Osteocyte (in vitro differentiated cells): Measurements from ENCODE around the gene HMX1. TPM values are rescaled to one million over a fixed set of nuclear protein-coding genes. Genes with fewer than 3 reads are reported as not detected.

ENCODE experiments used
- DNase-seq: peaks from one replicate; pipeline ENCODE4 v3.0.0; 2021; ENCODE audit warnings: mixed read lengths; ENCODE audit not compliant: unreplicated experiment; ENCODE audit errors: extremely low spot score
- H3K27ac Mint-ChIP-seq: one replicate; pipeline ENCODE4 v1.8.0; 2021; ENCODE audit warnings: mild to moderate bottlenecking, mixed read lengths; ENCODE audit not compliant: unreplicated experiment
- H3K27me3 Mint-ChIP-seq: one replicate; pipeline ENCODE4 v1.8.0; 2021; ENCODE audit warnings: mixed read lengths; ENCODE audit not compliant: unreplicated experiment
- H3K36me3 Mint-ChIP-seq: one replicate; pipeline ENCODE4 v1.8.0; 2021; ENCODE audit warnings: mixed read lengths; ENCODE audit not compliant: unreplicated experiment
- H3K4me1 Mint-ChIP-seq: one replicate; pipeline ENCODE4 v1.8.0; 2021; ENCODE audit warnings: mixed read lengths; ENCODE audit not compliant: unreplicated experiment
- H3K4me3 Mint-ChIP-seq: one replicate; pipeline ENCODE4 v1.8.0; 2021; ENCODE audit warnings: mild to moderate bottlenecking, moderate library complexity, mixed read lengths; ENCODE audit not compliant: unreplicated experiment
- H3K9me3 Mint-ChIP-seq: one replicate; pipeline ENCODE4 v1.8.0; 2021; ENCODE audit warnings: mixed read lengths; ENCODE audit not compliant: unreplicated experiment
- total RNA-seq: library from RNA; stranded (reverse); gene quantifications from 2 replicates; pipeline ENCODE4 v1.2.1, GENCODE V29; 2021
- TF ChIP-seq, protein P1 (sequence below): fragments of 200-600 bp; sonication (generic); IDR thresholded peaks from 2 replicates; pipeline ENCODE4 v1.5.0; 2021; ENCODE audit warnings: antibody characterized with exemption, mild to moderate bottlenecking, moderate library complexity

Gene HMX1
- total RNA-seq, 1 donor from 2014 or later = 3.5 TPM

DNA sequence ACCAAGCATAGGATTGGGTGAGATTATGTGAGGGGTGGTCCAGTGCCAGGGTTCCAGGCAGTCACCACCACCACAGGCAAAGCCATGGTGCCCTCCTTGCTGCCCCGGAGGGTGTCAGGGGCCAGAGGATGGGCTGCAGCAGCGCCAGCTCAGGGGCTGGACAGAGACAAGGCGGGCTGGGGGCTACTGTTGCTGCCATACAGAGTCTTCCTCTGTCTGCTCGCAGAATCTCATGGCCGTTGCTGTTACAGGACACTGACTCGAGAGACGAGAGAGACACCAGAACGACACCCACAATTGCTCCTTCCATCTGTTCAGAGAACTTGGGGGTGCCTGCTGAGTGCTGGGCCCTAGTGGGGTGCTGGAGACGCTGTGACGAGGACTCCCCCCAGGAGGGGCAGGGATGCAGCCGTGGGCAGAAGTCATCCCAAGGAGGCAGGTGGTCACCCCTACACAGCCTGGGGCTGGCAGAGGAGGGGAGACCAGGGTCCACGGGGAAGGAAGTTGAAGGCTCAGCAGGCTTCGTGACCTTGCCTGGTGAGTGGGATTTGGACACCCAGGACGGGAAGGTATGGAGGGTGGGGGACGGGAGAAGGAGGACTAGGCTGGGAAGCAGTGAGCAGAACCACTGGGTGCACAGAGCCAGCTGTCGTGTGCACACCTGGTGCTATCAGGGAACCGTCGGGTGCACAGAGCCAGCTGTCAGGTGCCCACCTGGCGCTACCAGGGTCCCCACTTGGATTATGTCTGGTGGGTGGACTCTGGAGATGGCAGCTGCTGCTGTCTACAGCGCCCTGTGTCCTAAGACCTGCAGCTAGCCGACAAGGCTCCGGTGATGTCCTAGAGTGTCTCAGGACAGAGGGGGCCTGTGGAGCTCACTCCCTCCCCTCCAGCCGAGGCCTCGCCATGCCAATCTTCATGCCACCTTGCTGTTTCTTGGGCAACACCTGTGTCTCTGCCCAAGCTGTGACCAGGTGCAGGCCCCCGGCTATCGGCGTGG lies 43.9 kb upstream of the HMX1 start:
- Mint-ChIP-seq H3K36me3 (no peaks in the 10 kb centered on the region), H3K4me1 (no peaks in the 10 kb centered on the region), H3K27me3 (peaks cover 5% of the 10 kb centered on the region), H3K27ac (no peak overlapping the region), H3K4me3 (no peak overlapping the region), H3K9me3 (no peaks in the 10 kb centered on the region)
- TF ChIP-seq, protein P1, sequence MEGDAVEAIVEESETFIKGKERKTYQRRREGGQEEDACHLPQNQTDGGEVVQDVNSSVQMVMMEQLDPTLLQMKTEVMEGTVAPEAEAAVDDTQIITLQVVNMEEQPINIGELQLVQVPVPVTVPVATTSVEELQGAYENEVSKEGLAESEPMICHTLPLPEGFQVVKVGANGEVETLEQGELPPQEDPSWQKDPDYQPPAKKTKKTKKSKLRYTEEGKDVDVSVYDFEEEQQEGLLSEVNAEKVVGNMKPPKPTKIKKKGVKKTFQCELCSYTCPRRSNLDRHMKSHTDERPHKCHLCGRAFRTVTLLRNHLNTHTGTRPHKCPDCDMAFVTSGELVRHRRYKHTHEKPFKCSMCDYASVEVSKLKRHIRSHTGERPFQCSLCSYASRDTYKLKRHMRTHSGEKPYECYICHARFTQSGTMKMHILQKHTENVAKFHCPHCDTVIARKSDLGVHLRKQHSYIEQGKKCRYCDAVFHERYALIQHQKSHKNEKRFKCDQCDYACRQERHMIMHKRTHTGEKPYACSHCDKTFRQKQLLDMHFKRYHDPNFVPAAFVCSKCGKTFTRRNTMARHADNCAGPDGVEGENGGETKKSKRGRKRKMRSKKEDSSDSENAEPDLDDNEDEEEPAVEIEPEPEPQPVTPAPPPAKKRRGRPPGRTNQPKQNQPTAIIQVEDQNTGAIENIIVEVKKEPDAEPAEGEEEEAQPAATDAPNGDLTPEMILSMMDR = no peak
- DNase-seq = peak; percentile 80

DNA sequence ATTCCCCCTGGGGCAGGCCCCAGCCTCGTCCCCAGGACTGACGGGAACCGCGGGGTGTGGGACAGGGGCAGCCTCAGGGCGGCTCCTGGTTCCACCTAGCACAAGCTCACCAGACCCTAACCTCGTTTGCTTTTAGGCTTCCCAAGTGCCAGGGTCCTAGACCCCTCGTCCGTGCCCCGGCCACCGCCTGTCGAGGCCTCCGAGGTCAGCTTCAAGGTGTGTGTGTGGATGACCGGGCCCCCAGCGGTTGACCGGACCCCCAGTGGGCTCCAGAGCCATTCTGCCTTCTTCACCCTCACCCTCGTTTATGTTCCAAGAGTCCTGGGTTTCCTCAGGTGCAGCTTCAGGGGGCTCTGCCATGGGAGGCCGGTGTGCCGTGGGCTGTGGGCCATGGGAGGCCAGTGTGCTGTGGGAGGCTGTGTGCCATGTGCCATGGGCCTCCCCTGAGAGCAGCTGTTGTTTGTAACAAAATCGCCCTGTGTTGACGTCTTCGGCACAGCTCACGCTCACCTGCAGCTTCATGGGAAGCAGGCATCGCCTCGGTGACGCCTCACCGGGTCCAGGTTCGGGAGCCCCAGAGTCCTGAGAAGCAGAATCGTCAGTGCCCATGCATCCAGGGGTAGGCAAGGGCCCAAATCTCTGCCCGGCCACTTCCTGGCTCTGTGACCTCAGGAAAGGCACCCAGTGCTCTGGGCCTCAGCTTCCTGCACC lies 43.0 kb upstream of the HMX1 start:
- TF ChIP-seq, protein P1 = no peak
- H3K27me3 Mint-ChIP-seq = peaks cover 5% of the 10 kb centered on the region
- DNase-seq = no peak

DNA sequence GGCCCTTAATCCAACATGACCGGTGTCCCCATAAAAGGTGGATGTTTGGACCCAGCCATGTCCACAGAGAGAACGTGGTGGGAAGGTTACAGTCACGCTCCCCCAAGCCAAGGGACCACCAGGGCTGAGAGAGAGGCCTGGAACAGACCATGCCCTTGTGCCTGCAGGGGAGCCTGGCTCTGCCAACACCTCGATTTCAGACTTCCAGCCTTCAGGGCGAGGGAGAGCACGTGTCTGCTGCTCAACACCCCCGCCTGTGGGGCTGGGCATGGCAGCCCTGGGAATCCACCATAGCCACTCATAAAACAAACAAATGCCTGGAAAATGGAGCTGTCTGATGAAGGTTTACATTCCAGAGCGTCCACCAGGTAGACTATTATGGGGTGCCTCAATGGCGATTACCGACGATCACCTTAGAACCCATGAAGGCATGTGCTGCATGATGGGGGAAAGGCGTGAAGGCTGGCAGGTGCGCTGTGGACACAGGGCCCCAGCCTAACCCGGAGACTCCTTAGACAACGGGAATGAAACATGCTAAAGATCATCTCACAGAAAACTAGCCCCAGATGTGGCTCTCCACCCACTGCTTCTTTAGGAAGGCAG lies 42.3 kb upstream of the HMX1 start:
- Mint-ChIP-seq H3K4me3 (no peak overlapping the region), H3K9me3 (no peaks in the 10 kb centered on the region), H3K27ac (no peak overlapping the region), H3K36me3 (no peaks in the 10 kb centered on the region), H3K4me1 (peaks cover 2% of the 10 kb centered on the region), H3K27me3 (peaks cover 3% of the 10 kb centered on the region)
- DNase-seq = peak; percentile 77
- TF ChIP-seq, protein P1 = no peak

More for the DNA sequence above, 43.0 kb upstream of the HMX1 start:
- no peak overlapping the region for H3K4me3 Mint-ChIP-seq
- no peaks in the 10 kb centered on the region for H3K9me3 Mint-ChIP-seq
- no peaks in the 10 kb centered on the region for H3K36me3 Mint-ChIP-seq
- H3K4me1 Mint-ChIP-seq = peaks cover under 1% of the 10 kb centered on the region
- no peak overlapping the region for H3K27ac Mint-ChIP-seq

DNA sequence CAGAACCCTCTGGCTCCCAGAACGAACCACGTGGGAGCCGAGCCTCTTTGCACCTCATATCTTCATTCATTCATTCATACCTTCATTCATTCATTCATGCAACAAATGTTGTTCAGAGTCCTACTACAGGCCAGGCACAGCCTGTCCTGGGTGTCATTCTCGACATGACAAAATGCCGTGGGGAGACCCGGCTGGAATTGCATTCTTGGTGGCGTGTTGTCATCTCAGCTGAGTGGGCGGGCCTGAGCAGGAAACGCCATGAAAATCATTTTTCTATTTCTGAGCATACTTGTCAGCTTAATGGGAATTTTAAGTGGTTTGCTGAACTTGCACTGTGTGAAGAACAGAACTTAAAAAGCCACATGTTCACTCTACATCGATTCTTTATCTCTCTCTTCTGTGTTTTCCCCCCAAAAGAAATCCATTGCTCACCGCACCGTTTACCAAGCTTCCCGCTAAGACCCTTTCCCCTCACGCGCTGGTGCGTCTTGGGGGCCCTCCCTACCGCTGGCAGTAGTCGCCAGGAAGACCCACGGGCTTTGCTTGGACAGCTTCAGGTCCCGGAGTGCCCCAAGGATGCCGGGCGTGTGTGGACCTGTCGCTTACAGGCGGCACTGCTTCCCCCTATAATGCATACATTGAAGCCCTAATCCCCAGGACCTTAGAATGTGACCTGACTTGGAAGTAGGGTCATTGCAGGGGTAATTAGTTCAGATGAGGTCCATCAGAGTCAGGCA lies 41.6 kb upstream of the HMX1 start:
- H3K27me3 Mint-ChIP-seq = no peaks in the 10 kb centered on the region
- peaks cover 2% of the 10 kb centered on the region for H3K4me1 Mint-ChIP-seq
- DNase-seq = peak; percentile 70
- no peaks in the 10 kb centered on the region for H3K36me3 Mint-ChIP-seq
- TF ChIP-seq, protein P1 = no peak
- H3K27ac Mint-ChIP-seq = no peak overlapping the region
- H3K4me3 Mint-ChIP-seq = no peak overlapping the region
- H3K9me3 Mint-ChIP-seq = no peaks in the 10 kb centered on the region
